ENCODE results near the gene SOX6. TPM values are rescaled to one million over a fixed set of nuclear protein-coding genes. Genes with fewer than 3 reads are reported as not detected.

Gene SOX6
- total RNA-seq, 1 donor from 2014 or later = 1.6 TPM

GRCh38 chr11:16124390-16124789, 232.0 kb downstream of the SOX6 start:
- H3K9me3 ChIP-seq = no peaks in the 10 kb centered on the region
- H3K4me3 ChIP-seq = no peak overlapping the region
- no peak overlapping the region for H3K27ac ChIP-seq
- H3K27me3 ChIP-seq = no peaks in the 10 kb centered on the region
- intact Hi-C loops (cut with DNase I) = no loop called here
- H3K4me1 ChIP-seq = no peaks in the 10 kb centered on the region
- no peaks in the 10 kb centered on the region for H3K36me3 ChIP-seq
- no peak for DNase-seq (ENCODE audit: low spot score in 2 of 2)
- TF ChIP-seq CTCF (IDR thresholded peaks at IDR 0.05) = no peak

DNA sequence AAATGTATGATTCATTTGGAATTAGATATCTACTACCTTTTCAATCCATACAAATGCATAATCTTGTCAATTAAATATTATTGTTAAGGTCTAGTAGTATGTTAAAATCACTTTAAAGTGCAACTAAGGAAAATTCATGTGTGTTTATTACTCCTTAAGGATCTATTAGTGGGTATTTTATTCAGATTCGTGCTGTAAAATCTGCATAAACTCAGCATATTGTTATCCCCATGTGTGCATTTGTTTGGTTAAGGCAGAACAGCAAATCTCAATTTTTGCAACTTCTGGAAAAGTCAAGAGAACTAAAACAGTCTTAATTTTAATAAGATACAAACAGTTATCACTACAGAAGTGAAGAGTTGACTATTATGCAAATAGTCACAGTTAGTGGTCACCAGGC, 234.5 kb downstream of the SOX6 start:
- no peak for DNase-seq (ENCODE audit: low spot score in 2 of 2)
- H3K9me3 ChIP-seq = no peaks in the 10 kb centered on the region
- no peak overlapping the region for H3K27ac ChIP-seq
- no peaks in the 10 kb centered on the region for H3K27me3 ChIP-seq
- TF ChIP-seq CTCF (IDR thresholded peaks at IDR 0.05) = no peak
- no peaks in the 10 kb centered on the region for H3K4me1 ChIP-seq
- H3K36me3 ChIP-seq = no peaks in the 10 kb centered on the region
- H3K4me3 ChIP-seq = no peak overlapping the region
- intact Hi-C loops (cut with DNase I) = no loop called here

DNA sequence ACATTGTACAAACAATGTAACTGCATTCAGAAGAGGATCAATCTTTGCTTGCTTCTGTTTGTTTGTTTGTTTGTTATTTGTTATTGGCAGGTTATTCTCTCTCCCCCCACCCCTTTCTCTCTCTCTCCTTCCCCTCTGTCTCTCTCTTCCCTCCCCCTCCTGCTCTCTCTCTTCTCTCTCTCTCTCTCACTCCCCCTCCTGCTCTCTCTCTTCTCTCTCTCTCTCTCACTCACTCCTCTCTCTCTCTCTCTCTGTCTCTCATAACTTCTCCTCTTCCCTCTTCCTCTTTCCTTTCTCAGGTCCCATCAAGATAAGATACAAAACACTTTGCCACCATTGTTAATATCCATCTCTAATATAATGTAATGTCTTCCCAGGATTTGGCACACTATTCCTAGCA, 236.3 kb downstream of the SOX6 start:
- H3K9me3 ChIP-seq = no peaks in the 10 kb centered on the region
- intact Hi-C loops (cut with DNase I) = no loop called here
- H3K4me3 ChIP-seq = no peak overlapping the region
- no peaks in the 10 kb centered on the region for H3K36me3 ChIP-seq
- no peak for TF ChIP-seq CTCF (IDR thresholded peaks at IDR 0.05)
- no peak for DNase-seq (ENCODE audit: low spot score in 2 of 2)
- no peaks in the 10 kb centered on the region for H3K27me3 ChIP-seq
- no peaks in the 10 kb centered on the region for H3K4me1 ChIP-seq
- H3K27ac ChIP-seq = no peak overlapping the region

GRCh38 chr11:16117989-16118756, 238.2 kb downstream of the SOX6 start:
- H3K36me3 ChIP-seq = no peaks in the 10 kb centered on the region
- TF ChIP-seq CTCF (IDR thresholded peaks at IDR 0.05) = no peak
- H3K9me3 ChIP-seq = no peaks in the 10 kb centered on the region
- DNase-seq (ENCODE audit: low spot score in 2 of 2) = no peak
- intact Hi-C loops (cut with DNase I) = no loop called here
- no peaks in the 10 kb centered on the region for H3K4me1 ChIP-seq
- no peaks in the 10 kb centered on the region for H3K27me3 ChIP-seq
- H3K4me3 ChIP-seq = no peak overlapping the region
- H3K27ac ChIP-seq = no peak overlapping the region

- Histone ChIP-seq H3K36me3 (no peaks in the 10 kb centered on the region), H3K27ac (no peak overlapping the region), H3K4me1 (no peaks in the 10 kb centered on the region), H3K27me3 (no peaks in the 10 kb centered on the region), H3K4me3 (no peak overlapping the region), H3K9me3 (no peaks in the 10 kb centered on the region)
- no peak for TF ChIP-seq CTCF (IDR thresholded peaks at IDR 0.05)
- DNase-seq (ENCODE audit: low spot score in 2 of 2) = no peak
- intact Hi-C loops (cut with DNase I) = no loop called here
Observed at GRCh38 chr11:16114978-16115871, 241.1 kb downstream of the SOX6 start.

Measured in ascending aorta (tissue), 2 donors.